Measurements from ENCODE around the gene VPS54. TPM values are rescaled to one million over a fixed set of nuclear protein-coding genes. Genes with fewer than 3 reads are reported as not detected.

Gene VPS54
- polyA plus RNA-seq, 1 of the 3 experiments (the other 2 are of a cell fraction) = 5.3 TPM

DNA sequence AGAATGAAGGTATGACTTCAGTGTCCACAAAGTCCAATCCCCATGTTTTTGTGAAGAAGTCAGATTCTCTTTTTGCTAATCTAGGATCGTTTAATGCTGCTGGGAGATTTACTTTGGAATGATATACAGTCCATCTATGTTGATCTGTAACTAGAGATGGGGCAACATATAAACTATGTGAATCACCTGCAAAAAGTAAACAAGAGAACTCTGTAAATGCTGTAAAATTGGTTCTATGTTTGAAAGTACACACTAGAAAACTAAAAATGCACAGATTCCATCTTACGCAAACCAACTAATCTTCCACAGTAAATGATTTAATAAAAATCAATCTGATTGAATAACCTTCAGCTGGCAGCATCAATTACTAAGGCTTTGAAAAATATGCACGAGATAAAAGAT is 37.5 kb downstream of the VPS54 start:
- Histone ChIP-seq H3K79me2 (ENCODE audit: insufficient read depth) (peaks cover 19% of the 10 kb centered on the region), H4K20me1 (ENCODE audit: insufficient read depth) (peaks cover 21% of the 10 kb centered on the region), H3K9me2 (0 out of 2 replicates have a peak, but pooled peaks cover 3% of the 10 kb centered on the region), H3F3A (replicated peaks; ENCODE audit: insufficient read depth) (peaks cover 7% of the 10 kb centered on the region), H3K27me3 (ENCODE audit: insufficient read depth) (no peaks in the 10 kb centered on the region), H3K4me1 (ENCODE audit: control insufficient read depth in 1 of 2, insufficient read depth in 2 of 2, low read depth in 1 of 2, low read length in 1 of 2) (peaks cover 0 to 3% of the 10 kb centered on the region in 2 experiments; a peak in 3 of 4 replicates), H3K9ac (no peak overlapping the region), H3K27ac (ENCODE audit: low read depth in 2 of 2, low read length in 1 of 2) (no peak overlapping the region), H2AFZ (ENCODE audit: low read depth) (no peak overlapping the region), H3K4me2 (no peak overlapping the region), H3K9me3 (no peaks in the 10 kb centered on the region), H3K4me3 (ENCODE audit: low read depth in 2 of 2, low read length in 1 of 2) (no peak overlapping the region), H3K36me3 (replicated peaks in 1 of 2; ENCODE audit: control insufficient read depth in 1 of 2, insufficient read depth in 2 of 2, low read length in 1 of 2) (peaks cover 27 to 42% of the 10 kb centered on the region in 2 experiments)
- 85% methylated on average over 3 of the region's 3 CpGs for WGBS (ENCODE audit: low lambda C conversion rate)
- ChIA-PET CTCF (no interaction called here), POLR2A (no interaction called here)
- DNase-seq = no peak
- TF ChIP-seq YY1 (IDR thresholded peaks at IDR 0.05; ENCODE audit: low read depth) (no peak), RXRA (IDR thresholded peaks at IDR 0.05; ENCODE audit: borderline replicate concordance, low read depth) (no peak), MXI1 (IDR thresholded peaks at IDR 0.05; ENCODE audit: low read depth, low read length) (no peak), EZH2phosphoT487 (IDR thresholded peaks at IDR 0.05; ENCODE audit: borderline replicate concordance, low read depth) (no peak), NRF1 (IDR thresholded peaks at IDR 0.05; ENCODE audit: low read depth, low read length) (no peak)

GRCh38 chr2:63980794-63981193 is 38.4 kb downstream of the VPS54 start:
- TF ChIP-seq IRF3 (IDR thresholded peaks at IDR 0.05; ENCODE audit: low read depth, low read length) (no peak), MEF2A (IDR thresholded peaks at IDR 0.05; ENCODE audit: borderline replicate concordance, low read depth) (no peak), RAD21 (IDR thresholded peaks at IDR 0.05; ENCODE audit: low read length) (no peak), TCF12 (IDR thresholded peaks at IDR 0.05) (no peak), TEAD4 (IDR thresholded peaks at IDR 0.05; ENCODE audit: borderline replicate concordance, insufficient read depth) (no peak), ELF1 (IDR thresholded peaks at IDR 0.05) (no peak), CHD2 (IDR thresholded peaks at IDR 0.05; ENCODE audit: low read length, partially characterized antibody) (no peak), MXI1 (IDR thresholded peaks at IDR 0.05; ENCODE audit: low read depth, low read length) (no peak), CTCF (IDR thresholded peaks at IDR 0.05) (no peak), FOXJ3 (CRISPR knock-in tag; IDR thresholded peaks at IDR 0.05) (no peak), TAF1 (IDR thresholded peaks at IDR 0.05; ENCODE audit: borderline replicate concordance, low read depth, low read length) (no peak), ZBTB33 (IDR thresholded peaks at IDR 0.05; ENCODE audit: borderline replicate concordance, low read depth) (no peak), FOXM1 (IDR thresholded peaks at IDR 0.05; ENCODE audit: low read depth) (no peak), FOSL2 (IDR thresholded peaks at IDR 0.05; ENCODE audit: borderline replicate concordance, low read depth) (no peak), RFX5 (IDR thresholded peaks at IDR 0.05; ENCODE audit: low read length) (no peak), GABPA (IDR thresholded peaks at IDR 0.05; ENCODE audit: low read depth) (no peak)
- TF ChIP-seq, protein P1, sequence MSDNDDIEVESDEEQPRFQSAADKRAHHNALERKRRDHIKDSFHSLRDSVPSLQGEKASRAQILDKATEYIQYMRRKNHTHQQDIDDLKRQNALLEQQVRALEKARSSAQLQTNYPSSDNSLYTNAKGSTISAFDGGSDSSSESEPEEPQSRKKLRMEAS (IDR thresholded peaks at IDR 0.05; ENCODE audit: low read depth) = no peak
- TF ChIP-seq, protein P2, sequence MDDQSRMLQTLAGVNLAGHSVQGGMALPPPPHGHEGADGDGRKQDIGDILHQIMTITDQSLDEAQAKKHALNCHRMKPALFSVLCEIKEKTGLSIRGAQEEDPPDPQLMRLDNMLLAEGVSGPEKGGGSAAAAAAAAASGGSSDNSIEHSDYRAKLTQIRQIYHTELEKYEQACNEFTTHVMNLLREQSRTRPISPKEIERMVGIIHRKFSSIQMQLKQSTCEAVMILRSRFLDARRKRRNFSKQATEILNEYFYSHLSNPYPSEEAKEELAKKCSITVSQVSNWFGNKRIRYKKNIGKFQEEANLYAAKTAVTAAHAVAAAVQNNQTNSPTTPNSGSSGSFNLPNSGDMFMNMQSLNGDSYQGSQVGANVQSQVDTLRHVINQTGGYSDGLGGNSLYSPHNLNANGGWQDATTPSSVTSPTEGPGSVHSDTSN (IDR thresholded peaks at IDR 0.05) = no peak
- POLR2A ChIA-PET = no interaction called here
- peaks cover 13% of the 10 kb centered on the region; the same call in 1 of the 2 replicates for H3K79me2 ChIP-seq (ENCODE audit: insufficient read depth)
- H3K27me3 ChIP-seq (ENCODE audit: insufficient read depth) = no peaks in the 10 kb centered on the region
- H3K4me2 ChIP-seq = no peak overlapping the region
- peaks cover 21% of the 10 kb centered on the region for H4K20me1 ChIP-seq (ENCODE audit: insufficient read depth)
- CTCF ChIA-PET = no interaction called here
- peaks cover 7% of the 10 kb centered on the region for H3F3A ChIP-seq (replicated peaks; ENCODE audit: insufficient read depth)
- no peak for DNase-seq
- H3K4me1 ChIP-seq (ENCODE audit: control insufficient read depth in 1 of 2, insufficient read depth in 2 of 2, low read depth in 1 of 2, low read length in 1 of 2) = peaks cover 0 to 3% of the 10 kb centered on the region in 2 experiments; a peak in 3 of 4 replicates
- H3K36me3 ChIP-seq (replicated peaks in 1 of 2; ENCODE audit: control insufficient read depth in 1 of 2, insufficient read depth in 2 of 2, low read length in 1 of 2) = peaks cover 27 to 47% of the 10 kb centered on the region in 2 experiments
- H3K4me3 ChIP-seq (ENCODE audit: low read depth in 2 of 2, low read length in 1 of 2) = no peak overlapping the region
- no peaks in the 10 kb centered on the region for H3K9me3 ChIP-seq
- 0 out of 2 replicates have a peak, but pooled peaks cover 3% of the 10 kb centered on the region for H3K9me2 ChIP-seq
- H3K9ac ChIP-seq = no peak overlapping the region
- no peak overlapping the region for H3K27ac ChIP-seq (ENCODE audit: low read depth in 2 of 2, low read length in 1 of 2)
- no peak overlapping the region for H2AFZ ChIP-seq (ENCODE audit: low read depth)
